Hepatocyte (in vitro differentiated cells): ENCODE results near the gene UMAD1.

Experiments used
- CTCF ChIP-seq: fragments of 200-600 bp; sonication (generic); IDR thresholded peaks from 2 replicates; pipeline ENCODE4 v1.5.1; 2016; ENCODE audit warnings: antibody characterized with exemption, mild to moderate bottlenecking; ENCODE audit not compliant: poor library complexity
- EZH2phosphoT487 ChIP-seq: fragments of 200-600 bp; sonication (generic); IDR thresholded peaks from one replicate; pipeline ENCODE4 v1.6.1; 2018; ENCODE audit warnings: antibody characterized with exemption, mild to moderate bottlenecking, low read depth, moderate library complexity; ENCODE audit not compliant: unreplicated experiment, severe bottlenecking

GRCh38 chr7:7919449-7919945 lies 278.9 kb downstream of the UMAD1 start:
- TF ChIP-seq CTCF (no peak), EZH2phosphoT487 (no peak)
